ENCODE results near the gene ZSCAN22.

GRCh38 chr19:58379246-58379645 is 52.5 kb downstream of the ZSCAN22 start:
- TF ChIP-seq ELK1 (IDR thresholded peaks at IDR 0.05; ENCODE audit: borderline replicate concordance, low read depth, low read length) (no peak), CTCF (conservative IDR thresholded peaks at IDR 0.05; ENCODE audit: low read depth, low read length) (no peak), RAD21 (IDR thresholded peaks at IDR 0.05; ENCODE audit: low read length) (no peak), POLR2A (IDR thresholded peaks at IDR 0.05; ENCODE audit: low read depth, low read length) (no peak), FOS (IDR thresholded peaks at IDR 0.05; ENCODE audit: low read depth, low read length) (no peak), USF2 (IDR thresholded peaks at IDR 0.05; ENCODE audit: low read depth, low read length) (no peak), SMC3 (IDR thresholded peaks at IDR 0.05; ENCODE audit: low read depth, low read length) (no peak), MXI1 (IDR thresholded peaks at IDR 0.05; ENCODE audit: borderline replicate concordance, low read depth, low read length) (no peak), NFE2L2 (IDR thresholded peaks at IDR 0.05; ENCODE audit: low read depth, low read length) (no peak), RFX5 (IDR thresholded peaks at IDR 0.05; ENCODE audit: low read depth, low read length) (no peak), BHLHE40 (IDR thresholded peaks at IDR 0.05; ENCODE audit: low read depth, low read length) (no peak), MAZ (IDR thresholded peaks at IDR 0.05; ENCODE audit: borderline replicate concordance, low read depth, low read length) (no peak), CHD1 (IDR thresholded peaks at IDR 0.05; ENCODE audit: low read depth, low read length) (no peak)
